ENCODE measurements around the gene CCDC138.

DNA sequence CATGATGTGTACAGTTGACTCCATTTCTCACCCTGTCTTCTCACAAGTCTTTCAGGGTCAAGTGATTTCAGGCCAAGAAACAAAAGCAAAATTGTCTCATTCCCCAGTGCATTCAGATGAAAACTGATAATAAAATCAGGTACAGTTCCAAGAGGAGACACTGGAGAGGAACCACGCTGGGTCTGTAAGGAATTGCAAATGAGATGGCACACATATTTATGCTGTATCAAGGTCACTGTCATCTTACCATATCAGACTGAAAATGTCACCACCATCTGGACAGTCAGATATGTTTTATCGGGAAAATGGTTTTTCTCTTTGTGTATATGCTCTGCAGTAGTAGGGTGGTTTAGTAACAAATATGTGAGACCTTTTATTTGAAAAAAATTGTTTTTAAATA is 91.7 kb downstream of the CCDC138 start:
- TF ChIP-seq, protein P1, sequence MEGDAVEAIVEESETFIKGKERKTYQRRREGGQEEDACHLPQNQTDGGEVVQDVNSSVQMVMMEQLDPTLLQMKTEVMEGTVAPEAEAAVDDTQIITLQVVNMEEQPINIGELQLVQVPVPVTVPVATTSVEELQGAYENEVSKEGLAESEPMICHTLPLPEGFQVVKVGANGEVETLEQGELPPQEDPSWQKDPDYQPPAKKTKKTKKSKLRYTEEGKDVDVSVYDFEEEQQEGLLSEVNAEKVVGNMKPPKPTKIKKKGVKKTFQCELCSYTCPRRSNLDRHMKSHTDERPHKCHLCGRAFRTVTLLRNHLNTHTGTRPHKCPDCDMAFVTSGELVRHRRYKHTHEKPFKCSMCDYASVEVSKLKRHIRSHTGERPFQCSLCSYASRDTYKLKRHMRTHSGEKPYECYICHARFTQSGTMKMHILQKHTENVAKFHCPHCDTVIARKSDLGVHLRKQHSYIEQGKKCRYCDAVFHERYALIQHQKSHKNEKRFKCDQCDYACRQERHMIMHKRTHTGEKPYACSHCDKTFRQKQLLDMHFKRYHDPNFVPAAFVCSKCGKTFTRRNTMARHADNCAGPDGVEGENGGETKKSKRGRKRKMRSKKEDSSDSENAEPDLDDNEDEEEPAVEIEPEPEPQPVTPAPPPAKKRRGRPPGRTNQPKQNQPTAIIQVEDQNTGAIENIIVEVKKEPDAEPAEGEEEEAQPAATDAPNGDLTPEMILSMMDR (IDR thresholded peaks at IDR 0.05; ENCODE audit: insufficient read depth, low read depth, low read length): no peak
- no peak for TF ChIP-seq EZH2 (IDR thresholded peaks at IDR 0.05; ENCODE audit: insufficient read depth, low read length)

Data from astrocyte (in vitro differentiated cells and primary cell).